ENCODE measurements around the gene SLC19A2.

SLC19A2 gene

DNA sequence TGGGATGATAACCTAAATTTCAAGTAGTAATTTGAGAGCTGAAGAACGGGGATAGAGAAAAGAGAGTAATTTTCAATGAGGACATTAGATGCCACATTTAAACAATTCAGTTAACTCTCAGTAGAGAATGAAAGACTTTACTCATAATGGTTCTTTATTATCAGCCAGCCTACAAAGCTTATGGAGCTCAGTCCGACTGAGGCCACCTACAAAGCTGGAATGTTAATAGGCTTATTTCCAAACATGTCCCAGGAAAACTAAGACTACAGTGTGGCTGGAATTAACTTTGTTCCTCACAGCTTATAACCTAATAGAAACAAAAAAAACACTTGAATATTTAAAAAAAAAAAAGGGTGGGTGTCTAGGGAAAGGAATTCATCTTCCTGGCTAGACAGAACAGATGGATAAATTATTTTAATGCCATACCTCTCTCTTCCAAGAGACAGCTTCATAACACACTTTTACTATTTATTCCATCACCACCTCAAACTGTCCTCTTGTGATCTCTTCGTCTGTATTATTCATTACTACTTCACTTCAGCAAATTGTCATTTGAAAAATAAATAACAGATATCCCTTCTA, 9.8 kb downstream of the SLC19A2 start:
- Histone ChIP-seq H3K9me3 (ENCODE audit: control insufficient read depth, insufficient read depth, low read length) (no peaks in the 10 kb centered on the region), H3K4me1 (ENCODE audit: control insufficient read depth, insufficient read depth, low read length) (no peaks in the 10 kb centered on the region), H3K4me3 (ENCODE audit: low read length) (no peak overlapping the region), H3K36me3 (ENCODE audit: control insufficient read depth, insufficient read depth, low read length) (peaks cover 5% of the 10 kb centered on the region; the same call in 1 of the 2 replicates), H3K27me3 (ENCODE audit: control insufficient read depth, insufficient read depth, low read length) (no peaks in the 10 kb centered on the region), H3K27ac (ENCODE audit: low read length) (no peak overlapping the region)
- WGBS (ENCODE audit: insufficient coverage, insufficient read length), result 100% methylated on average over 1 of the region's 3 CpGs
- DNase-seq (ENCODE audit: low read depth, low spot score), result no peak

DNA sequence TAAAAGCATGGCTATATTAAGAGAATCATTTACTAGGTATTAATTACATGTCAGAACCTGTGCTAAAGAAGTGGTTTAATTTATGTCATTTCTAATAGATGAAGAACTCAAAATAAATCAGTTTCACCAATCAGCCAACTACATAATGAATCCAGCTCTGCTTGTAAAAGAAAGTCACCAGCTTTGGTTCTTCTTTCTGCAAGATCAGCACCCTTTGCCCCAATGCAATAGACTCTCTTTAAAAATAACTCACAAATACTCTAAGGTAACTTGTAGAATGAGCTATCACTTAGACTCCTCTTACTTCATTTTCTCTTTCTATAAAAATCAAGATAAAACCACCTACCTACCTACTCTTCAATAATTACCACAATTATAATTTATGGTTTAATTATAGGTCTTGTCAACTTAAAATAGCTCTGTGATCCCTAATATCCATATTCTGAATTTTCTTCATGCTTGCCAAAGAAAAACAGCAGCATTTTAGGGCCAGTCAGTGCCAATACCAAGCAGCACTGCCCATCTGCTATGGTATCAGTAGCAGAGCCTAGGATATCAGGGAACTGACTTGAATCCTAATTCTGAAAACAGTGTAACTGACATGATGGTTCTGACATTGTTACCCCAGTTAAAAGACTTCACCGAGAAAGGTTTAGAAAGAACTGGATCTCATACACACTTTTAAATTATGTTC, 11.3 kb downstream of the SLC19A2 start:
- no CpG with 5 or more reads among the region's 1 CpG for WGBS (ENCODE audit: insufficient coverage, insufficient read length)
- Histone ChIP-seq H3K27me3 (ENCODE audit: control insufficient read depth, insufficient read depth, low read length) (no peaks in the 10 kb centered on the region), H3K36me3 (ENCODE audit: control insufficient read depth, insufficient read depth, low read length) (peaks cover 8% of the 10 kb centered on the region; the same call in 1 of the 2 replicates), H3K27ac (ENCODE audit: low read length) (no peak overlapping the region), H3K9me3 (ENCODE audit: control insufficient read depth, insufficient read depth, low read length) (no peaks in the 10 kb centered on the region), H3K4me1 (ENCODE audit: control insufficient read depth, insufficient read depth, low read length) (no peaks in the 10 kb centered on the region), H3K4me3 (ENCODE audit: low read length) (no peak overlapping the region)
- DNase-seq (ENCODE audit: low read depth, low spot score), result no peak

DNA sequence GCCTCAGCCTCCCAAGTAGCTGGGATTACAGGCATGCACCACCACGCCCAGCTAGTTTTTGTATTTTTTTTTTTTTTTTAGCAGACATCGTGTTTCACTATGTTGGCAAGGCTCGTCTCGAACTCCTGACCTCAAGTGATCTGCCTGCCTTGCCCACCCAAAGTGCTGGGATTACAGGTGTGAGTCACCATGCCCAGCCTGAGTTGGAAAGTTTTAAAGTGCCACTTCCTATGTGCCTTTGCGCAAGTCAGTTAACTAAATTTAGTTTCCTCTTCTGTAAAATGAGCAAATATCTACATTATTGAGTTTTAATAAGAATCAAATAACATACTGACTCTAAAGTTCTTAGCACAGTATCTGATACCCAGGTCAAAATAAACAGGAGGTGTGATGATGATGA, 12.4 kb downstream of the SLC19A2 start:
- no CpG with 5 or more reads among the region's 5 CpGs for WGBS (ENCODE audit: insufficient coverage, insufficient read length)
- no peak for DNase-seq (ENCODE audit: low read depth, low spot score)
- Histone ChIP-seq H3K27me3 (ENCODE audit: control insufficient read depth, insufficient read depth, low read length) (no peaks in the 10 kb centered on the region), H3K4me3 (ENCODE audit: low read length) (no peak overlapping the region), H3K4me1 (ENCODE audit: control insufficient read depth, insufficient read depth, low read length) (no peaks in the 10 kb centered on the region), H3K9me3 (ENCODE audit: control insufficient read depth, insufficient read depth, low read length) (no peaks in the 10 kb centered on the region), H3K36me3 (ENCODE audit: control insufficient read depth, insufficient read depth, low read length) (peaks cover 8% of the 10 kb centered on the region; the same call in 1 of the 2 replicates), H3K27ac (ENCODE audit: low read length) (no peak overlapping the region)

DNA sequence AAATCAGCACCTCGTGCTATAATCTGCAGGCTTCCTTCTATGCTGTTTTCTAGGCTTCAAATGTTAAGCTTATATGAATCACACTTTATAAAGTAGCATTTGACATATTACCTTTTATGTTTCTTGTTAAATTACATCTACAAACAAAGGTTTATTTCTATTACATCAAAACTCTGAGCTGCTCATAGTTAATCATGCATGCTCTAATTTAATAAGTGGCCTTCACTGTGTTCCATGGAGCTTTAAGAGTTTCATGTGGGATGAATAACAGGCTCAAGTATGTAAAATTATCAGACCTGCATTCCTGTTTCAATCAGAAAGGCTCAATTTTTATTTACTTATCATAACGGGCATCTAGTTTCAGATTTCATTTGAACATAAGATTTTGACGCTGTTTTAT, 13.0 kb downstream of the SLC19A2 start:
- H3K9me3 ChIP-seq (ENCODE audit: control insufficient read depth, insufficient read depth, low read length), result no peaks in the 10 kb centered on the region
- no peak for DNase-seq (ENCODE audit: low read depth, low spot score)
- H3K27ac ChIP-seq (ENCODE audit: low read length), result no peak overlapping the region
- 100% methylated on average over 2 of the region's 3 CpGs for WGBS (ENCODE audit: insufficient coverage, insufficient read length)
- peaks cover 10% of the 10 kb centered on the region; the same call in 1 of the 2 replicates for H3K36me3 ChIP-seq (ENCODE audit: control insufficient read depth, insufficient read depth, low read length)
- no peaks in the 10 kb centered on the region for H3K4me1 ChIP-seq (ENCODE audit: control insufficient read depth, insufficient read depth, low read length)
- H3K27me3 ChIP-seq (ENCODE audit: control insufficient read depth, insufficient read depth, low read length), result no peaks in the 10 kb centered on the region
- H3K4me3 ChIP-seq (ENCODE audit: low read length), result no peak overlapping the region

DNA sequence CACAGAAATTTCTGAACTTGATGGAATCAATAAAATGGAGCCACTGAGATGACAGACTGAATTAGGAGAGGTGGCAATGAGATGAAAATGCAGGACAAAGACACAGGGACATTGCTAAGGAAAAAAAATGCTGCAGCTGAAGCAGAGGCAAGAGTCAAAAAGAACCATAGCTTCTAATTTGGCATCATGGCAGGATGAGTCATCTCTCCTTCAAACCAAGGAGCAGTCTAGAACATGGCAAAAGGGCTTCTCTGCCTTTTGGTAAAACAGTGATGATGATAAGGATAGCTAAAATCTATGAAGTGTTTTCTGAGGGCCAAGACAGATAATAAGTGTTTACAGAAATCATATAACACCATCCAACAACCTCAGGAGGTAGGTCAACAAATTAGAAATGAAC, 16.8 kb downstream of the SLC19A2 start:
- Histone ChIP-seq H3K4me1 (ENCODE audit: control insufficient read depth, insufficient read depth, low read length) (no peaks in the 10 kb centered on the region), H3K4me3 (ENCODE audit: low read length) (no peak overlapping the region), H3K27ac (ENCODE audit: low read length) (no peak overlapping the region), H3K27me3 (ENCODE audit: control insufficient read depth, insufficient read depth, low read length) (no peaks in the 10 kb centered on the region), H3K9me3 (ENCODE audit: control insufficient read depth, insufficient read depth, low read length) (no peaks in the 10 kb centered on the region), H3K36me3 (ENCODE audit: control insufficient read depth, insufficient read depth, low read length) (0 out of 2 replicates have a peak, but pooled peaks cover 5% of the 10 kb centered on the region)
- no peak for DNase-seq (ENCODE audit: low read depth, low spot score)

DNA sequence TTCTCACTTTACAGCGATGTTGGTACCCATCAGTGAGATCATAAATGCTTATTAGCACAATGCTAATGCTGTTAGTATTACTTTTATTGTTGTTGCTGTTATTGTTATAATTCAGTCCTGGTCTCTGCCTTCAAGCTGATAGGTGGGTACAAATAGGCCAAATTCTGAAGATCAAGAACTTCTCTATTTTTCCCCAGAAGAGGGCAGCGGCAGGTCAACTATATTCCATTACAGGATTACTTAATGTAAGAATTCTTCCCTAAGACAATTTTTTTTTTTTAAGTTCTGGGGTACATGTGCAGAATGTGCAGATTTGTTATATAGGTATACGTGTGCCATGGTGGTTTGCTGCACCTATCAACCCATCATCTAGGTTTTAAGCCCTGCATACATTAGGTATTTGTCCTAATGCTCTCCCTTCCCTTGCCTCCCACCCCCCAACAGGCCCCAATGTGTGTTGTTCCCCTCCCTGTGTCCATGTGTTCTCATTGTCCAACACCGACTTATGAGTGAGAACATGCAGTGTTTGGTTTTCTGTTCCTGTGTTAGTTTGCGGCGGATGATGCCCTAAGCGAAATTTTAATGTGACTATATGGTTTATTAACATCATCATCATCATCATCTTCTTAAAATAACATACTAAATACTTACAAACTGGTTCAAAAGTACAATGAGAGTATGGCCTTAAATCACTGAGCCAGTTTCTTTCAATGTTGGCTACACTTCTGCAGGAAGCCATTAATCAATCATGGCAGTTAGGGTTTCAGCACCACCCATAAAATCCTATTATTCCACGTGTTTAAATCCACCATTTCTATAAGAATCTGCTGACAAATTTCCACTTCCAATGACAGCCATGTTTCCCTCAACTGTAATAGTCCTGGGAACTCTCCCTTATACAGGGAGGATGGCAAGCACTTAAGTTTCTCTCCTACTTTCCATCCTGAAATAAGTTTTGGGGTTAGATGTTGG, 19.2 kb downstream of the SLC19A2 start:
- Histone ChIP-seq H3K4me1 (ENCODE audit: control insufficient read depth, insufficient read depth, low read length) (no peaks in the 10 kb centered on the region), H3K27me3 (ENCODE audit: control insufficient read depth, insufficient read depth, low read length) (no peaks in the 10 kb centered on the region), H3K27ac (ENCODE audit: low read length) (no peak overlapping the region), H3K36me3 (ENCODE audit: control insufficient read depth, insufficient read depth, low read length) (0 out of 2 replicates have a peak, but pooled peaks cover 5% of the 10 kb centered on the region), H3K9me3 (ENCODE audit: control insufficient read depth, insufficient read depth, low read length) (no peaks in the 10 kb centered on the region), H3K4me3 (ENCODE audit: low read length) (no peak overlapping the region)
- no CpG with 5 or more reads among the region's 8 CpGs for WGBS (ENCODE audit: insufficient coverage, insufficient read length)
- DNase-seq (ENCODE audit: low read depth, low spot score), result no peak

DNA sequence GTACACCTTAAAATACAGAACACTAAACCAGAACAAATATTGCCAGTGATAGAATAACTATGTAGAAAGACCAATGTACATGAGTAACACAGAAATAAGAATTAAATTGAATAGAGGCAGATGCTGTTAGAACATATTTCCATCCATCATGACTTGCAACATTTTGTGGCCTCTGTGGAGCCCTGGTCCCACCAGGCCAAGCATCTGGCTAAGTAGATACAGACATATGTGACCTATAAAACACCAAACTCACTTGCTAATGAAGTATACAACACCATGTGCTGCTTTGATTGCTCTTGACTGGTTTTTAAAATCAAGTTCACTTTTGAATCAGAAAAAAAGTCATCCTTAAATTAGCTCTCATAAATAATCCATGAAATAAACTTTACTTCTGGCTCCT, 20.5 kb downstream of the SLC19A2 start:
- H3K4me3 ChIP-seq (ENCODE audit: low read length), result no peak overlapping the region
- H3K36me3 ChIP-seq (ENCODE audit: control insufficient read depth, insufficient read depth, low read length), result 0 out of 2 replicates have a peak, but pooled peaks cover 5% of the 10 kb centered on the region
- H3K9me3 ChIP-seq (ENCODE audit: control insufficient read depth, insufficient read depth, low read length), result no peaks in the 10 kb centered on the region
- no peaks in the 10 kb centered on the region for H3K4me1 ChIP-seq (ENCODE audit: control insufficient read depth, insufficient read depth, low read length)
- H3K27ac ChIP-seq (ENCODE audit: low read length), result no peak overlapping the region
- DNase-seq (ENCODE audit: low read depth, low spot score), result no peak
- H3K27me3 ChIP-seq (ENCODE audit: control insufficient read depth, insufficient read depth, low read length), result no peaks in the 10 kb centered on the region

DNA sequence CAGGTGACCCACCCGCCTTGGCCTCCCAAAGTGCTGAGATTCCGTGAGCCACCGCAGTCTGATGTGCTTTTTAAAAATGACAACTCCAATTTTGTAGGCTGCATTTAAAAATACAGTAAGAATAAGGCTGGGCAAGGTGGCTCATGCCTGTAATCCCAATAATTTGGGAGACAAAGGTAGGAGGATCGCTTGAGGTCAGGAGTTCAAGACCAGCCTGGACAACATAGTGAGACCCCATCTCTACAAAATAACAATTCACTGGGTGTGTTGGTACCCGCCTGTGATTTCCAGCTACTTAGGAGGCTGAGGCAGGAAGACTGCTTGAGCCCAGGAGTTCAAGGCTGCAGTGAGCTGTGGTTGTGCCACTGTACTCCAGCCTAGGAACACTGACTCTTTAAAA, 23.4 kb downstream of the SLC19A2 start:
- Histone ChIP-seq H3K36me3 (ENCODE audit: control insufficient read depth, insufficient read depth, low read length) (no peaks in the 10 kb centered on the region), H3K4me3 (ENCODE audit: low read length) (no peak overlapping the region), H3K27ac (ENCODE audit: low read length) (no peak overlapping the region), H3K9me3 (ENCODE audit: control insufficient read depth, insufficient read depth, low read length) (no peaks in the 10 kb centered on the region), H3K4me1 (ENCODE audit: control insufficient read depth, insufficient read depth, low read length) (no peaks in the 10 kb centered on the region), H3K27me3 (ENCODE audit: control insufficient read depth, insufficient read depth, low read length) (no peaks in the 10 kb centered on the region)
- no peak for DNase-seq (ENCODE audit: low read depth, low spot score)
- no CpG with 5 or more reads among the region's 5 CpGs for WGBS (ENCODE audit: insufficient coverage, insufficient read length)

DNA sequence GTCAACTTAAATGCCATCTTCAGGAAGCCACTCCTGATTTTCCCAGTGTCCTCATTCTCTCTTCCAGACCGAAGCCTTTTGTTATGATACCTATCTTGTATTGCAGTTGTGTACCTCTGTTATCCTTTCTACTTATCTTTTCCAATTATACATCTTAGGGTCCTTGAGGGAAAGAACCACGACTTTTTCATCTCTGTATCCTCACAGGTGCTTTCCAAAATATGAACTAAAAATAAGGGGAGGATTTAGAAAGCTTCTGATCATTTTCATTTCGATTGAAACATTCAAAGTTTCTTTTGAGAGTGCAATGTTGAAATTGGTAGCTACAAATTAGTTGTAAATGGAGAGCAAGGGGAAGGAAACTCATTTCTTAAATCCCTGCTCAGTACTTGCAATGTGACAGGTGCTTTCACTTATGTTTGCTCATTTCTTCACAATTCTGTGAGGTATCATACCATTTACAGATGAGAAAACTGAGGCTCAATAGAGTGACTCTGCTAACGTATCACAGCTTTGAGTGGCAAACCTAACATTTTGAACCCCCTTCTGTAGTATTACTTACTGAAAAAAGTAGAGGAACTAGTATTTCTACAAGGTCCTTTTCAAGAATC, 24.2 kb downstream of the SLC19A2 start:
- no CpG with 5 or more reads among the region's 4 CpGs for WGBS (ENCODE audit: insufficient coverage, insufficient read length)
- DNase-seq (ENCODE audit: low read depth, low spot score), result no peak
- no peaks in the 10 kb centered on the region for H3K36me3 ChIP-seq (ENCODE audit: control insufficient read depth, insufficient read depth, low read length)
- H3K4me1 ChIP-seq (ENCODE audit: control insufficient read depth, insufficient read depth, low read length), result no peaks in the 10 kb centered on the region
- no peaks in the 10 kb centered on the region for H3K27me3 ChIP-seq (ENCODE audit: control insufficient read depth, insufficient read depth, low read length)
- no peaks in the 10 kb centered on the region for H3K9me3 ChIP-seq (ENCODE audit: control insufficient read depth, insufficient read depth, low read length)
- no peak overlapping the region for H3K27ac ChIP-seq (ENCODE audit: low read length)
- H3K4me3 ChIP-seq (ENCODE audit: low read length), result no peak overlapping the region

DNA sequence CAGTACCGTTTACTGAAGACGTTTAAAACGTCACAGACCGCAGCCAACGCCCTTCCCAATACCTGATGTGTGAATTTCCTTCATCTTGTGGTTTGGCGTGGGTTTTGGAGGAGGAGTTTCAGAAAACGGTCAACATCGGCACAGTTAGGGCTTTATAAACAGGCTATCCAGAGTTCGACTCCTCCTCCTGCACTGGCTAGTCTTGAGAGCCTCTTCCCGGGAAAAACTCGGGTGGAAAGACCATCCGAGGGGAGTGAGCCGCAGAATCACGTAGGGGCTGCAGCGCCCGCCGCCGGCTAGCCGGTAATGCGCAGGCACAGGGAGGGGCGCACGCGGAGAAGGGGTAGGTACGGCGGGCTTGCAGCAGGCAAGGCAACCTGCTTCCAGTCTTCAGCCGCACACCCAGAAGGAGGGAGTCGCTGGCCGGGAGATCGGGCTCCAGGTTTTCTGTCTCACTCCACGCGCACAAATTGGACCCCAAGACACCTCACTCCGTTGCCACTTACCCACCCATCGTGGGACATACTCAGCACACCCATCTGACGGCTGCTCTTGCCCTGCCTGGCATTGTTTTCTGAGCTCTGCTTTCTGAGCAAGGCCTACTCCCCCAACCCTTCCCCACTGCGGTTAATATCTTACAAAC, 25.4 kb downstream of the SLC19A2 start:
- Histone ChIP-seq H3K4me1 (ENCODE audit: control insufficient read depth, insufficient read depth, low read length) (no peaks in the 10 kb centered on the region), H3K27me3 (ENCODE audit: control insufficient read depth, insufficient read depth, low read length) (no peaks in the 10 kb centered on the region), H3K4me3 (ENCODE audit: low read length) (peak overlapping the region; percentile 23; the same call in 1 of the 2 replicates), H3K27ac (ENCODE audit: low read length) (no peak overlapping the region), H3K9me3 (ENCODE audit: control insufficient read depth, insufficient read depth, low read length) (no peaks in the 10 kb centered on the region), H3K36me3 (ENCODE audit: control insufficient read depth, insufficient read depth, low read length) (no peaks in the 10 kb centered on the region)
- peak; percentile 5 for DNase-seq (ENCODE audit: low read depth, low spot score)
- no CpG with 5 or more reads among the region's 35 CpGs for WGBS (ENCODE audit: insufficient coverage, insufficient read length)
